HepG2 (cell line): Measurements from ENCODE around the gene SEC14L5. TPM values are rescaled to one million over a fixed set of nuclear protein-coding genes. Genes with fewer than 3 reads are reported as not detected.

Experiments used
- DDIT3 ChIP-seq: sonication (generic); formaldehyde crosslinking; IDR thresholded peaks from 2 replicates; pipeline ENCODE4 v1.4.0; 2020; ENCODE audit warnings: mild to moderate bottlenecking, missing genetic modification reagents
- DZIP1 ChIP-seq: sonication (generic); formaldehyde crosslinking; IDR thresholded peaks from 2 replicates; pipeline ENCODE4 v1.5.0; 2020; ENCODE audit warnings: mild to moderate bottlenecking, missing genetic modification reagents
- GZF1 ChIP-seq: sonication (generic); formaldehyde crosslinking; IDR thresholded peaks from 2 replicates; pipeline ENCODE4 v1.5.1; 2020; ENCODE audit warnings: mild to moderate bottlenecking, missing genetic modification reagents
- HOXA5 ChIP-seq: sonication (generic); formaldehyde crosslinking; IDR thresholded peaks from 2 replicates; pipeline ENCODE4 v1.4.0; 2020; ENCODE audit warnings: missing genetic modification reagents
- KMT2A ChIP-seq: sonication (generic); formaldehyde crosslinking; IDR thresholded peaks from 2 replicates; pipeline ENCODE4 v1.4.0; 2020; ENCODE audit warnings: missing genetic modification reagents
- RARG ChIP-seq: sonication (generic); formaldehyde crosslinking; IDR thresholded peaks from 2 replicates; pipeline ENCODE4 v1.4.0; 2020; ENCODE audit warnings: low read depth, mild to moderate bottlenecking, missing genetic modification reagents
- RNF219 ChIP-seq: sonication (generic); formaldehyde crosslinking; IDR thresholded peaks from 2 replicates; pipeline ENCODE4 v1.5.0; 2020; ENCODE audit warnings: mild to moderate bottlenecking, missing genetic modification reagents
- SIN3A ChIP-seq: IDR thresholded peaks from 2 replicates; pipeline ENCODE4 v1.6.1; 2011; ENCODE audit warnings: low read depth, mild to moderate bottlenecking, control low read depth, low read length, borderline replicate concordance
- SYNCRIP ChIP-seq: fragments of 200-400 bp; formaldehyde crosslinking; IDR thresholded peaks from 2 replicates; pipeline ENCODE4 v1.6.1; 2018; ENCODE audit warnings: mild to moderate bottlenecking, low read depth, low read length; ENCODE audit not compliant: insufficient read depth
- TARDBP ChIP-seq: sonication (generic); formaldehyde crosslinking; IDR thresholded peaks from 2 replicates; pipeline ENCODE4 v1.8.0; 2022; ENCODE audit warnings: mild to moderate bottlenecking, missing genetic modification reagents
- TFE3 ChIP-seq: IDR thresholded peaks from 2 replicates; pipeline ENCODE4 v1.6.1; 2016
- ZNF354B ChIP-seq: sonication (generic); formaldehyde crosslinking; IDR thresholded peaks from 2 replicates; pipeline ENCODE4 v1.8.0; 2022; ENCODE audit warnings: mild to moderate bottlenecking, missing genetic modification reagents
- ZNF619 ChIP-seq: sonication (generic); formaldehyde crosslinking; IDR thresholded peaks from 2 replicates; pipeline ENCODE4 v1.4.0; 2020; ENCODE audit warnings: mild to moderate bottlenecking, missing genetic modification reagents
- ZNF646 ChIP-seq: sonication (generic); formaldehyde crosslinking; IDR thresholded peaks from 2 replicates; pipeline ENCODE4 v1.9.0; 2021; ENCODE audit warnings: mild to moderate bottlenecking, missing genetic modification reagents
- ZNF761 ChIP-seq: sonication (generic); formaldehyde crosslinking; conservative IDR thresholded peaks from 2 replicates; pipeline ENCODE4 v1.4.0; 2020; ENCODE audit warnings: mild to moderate bottlenecking, missing genetic modification reagents
- polyA plus RNA-seq, 8 experiments: library from polyadenylated mRNA; depleted of rRNA in 3 of 8; stranded (reverse) in 7 of 8; unstranded in 1 of 8; fragments of >200 nt; fragmentation: Illumina TruSeq in 4 of 8; extraction: Trizol in 4 of 8; gene quantifications; 2 replicates each; pipeline versions ENCODE4 v1.2.1 to v1.2.3, GENCODE V29; 2011 to 2016; ENCODE audit warnings: low read depth in 4 of 8, missing spikeins in 1 of 8, mixed read lengths in 1 of 8; ENCODE audit not compliant: insufficient read depth in 1 of 8
- total RNA-seq, 5 experiments: library from RNA; depleted of rRNA; stranded (reverse); fragments of >200 nt; fragmentation: Illumina TruSeq; extraction: Trizol; gene quantifications; 2 replicates each; pipeline ENCODE4 v1.2.3, GENCODE V29; 2016; ENCODE audit warnings: low read depth in 1 of 5

The SEC14L5 gene
- total and polyA plus RNA-seq, 2 of the 13 experiments (the other 11 are each of a cell fraction or from before 2014, with no cell fraction given): 0.40 to 0.42 TPM

GRCh38 chr16:4944333-4945281 is 13.5 kb upstream of the SEC14L5 start (continued):
- TF ChIP-seq RNF219 (CRISPR knock-in tag) (no peak), GZF1 (CRISPR knock-in tag) (no peak), ZNF646 (no peak), DDIT3 (no peak), DZIP1 (0 out of 2 replicates have a peak, but pooled peaks have one; percentile 48), RARG (CRISPR knock-in tag) (no peak), TFE3 (peak; percentile 81), SYNCRIP (no peak), ZNF619 (no peak), HOXA5 (no peak), ZNF354B (CRISPR knock-in tag) (no peak), TARDBP (CRISPR knock-in tag) (peak; percentile 52; the same call in 1 of the 2 replicates), SIN3A (peak; percentile 82; the same call in 1 of the 2 replicates), ZNF761 (CRISPR knock-in tag) (no peak), KMT2A (CRISPR knock-in tag) (no peak; the same call in 1 of the 2 replicates)
